Activated CD8-positive, alpha-beta memory T cell treated with anti-CD3 and anti-CD28 coated beads, Interleukin-2, amount 50 U/mL, for 1 hour (primary cell): ENCODE data around the gene ITGB7.

ENCODE experiments used
- DNase-seq: peaks from one replicate; pipeline ENCODE4 v3.0.0-alpha.2; 2020; ENCODE audit errors: extremely low read depth

Gene ITGB7

GRCh38 chr12:53198486-53199110 lies 8.5 kb downstream of the ITGB7 start:
- DNase-seq, result no peak

DNA sequence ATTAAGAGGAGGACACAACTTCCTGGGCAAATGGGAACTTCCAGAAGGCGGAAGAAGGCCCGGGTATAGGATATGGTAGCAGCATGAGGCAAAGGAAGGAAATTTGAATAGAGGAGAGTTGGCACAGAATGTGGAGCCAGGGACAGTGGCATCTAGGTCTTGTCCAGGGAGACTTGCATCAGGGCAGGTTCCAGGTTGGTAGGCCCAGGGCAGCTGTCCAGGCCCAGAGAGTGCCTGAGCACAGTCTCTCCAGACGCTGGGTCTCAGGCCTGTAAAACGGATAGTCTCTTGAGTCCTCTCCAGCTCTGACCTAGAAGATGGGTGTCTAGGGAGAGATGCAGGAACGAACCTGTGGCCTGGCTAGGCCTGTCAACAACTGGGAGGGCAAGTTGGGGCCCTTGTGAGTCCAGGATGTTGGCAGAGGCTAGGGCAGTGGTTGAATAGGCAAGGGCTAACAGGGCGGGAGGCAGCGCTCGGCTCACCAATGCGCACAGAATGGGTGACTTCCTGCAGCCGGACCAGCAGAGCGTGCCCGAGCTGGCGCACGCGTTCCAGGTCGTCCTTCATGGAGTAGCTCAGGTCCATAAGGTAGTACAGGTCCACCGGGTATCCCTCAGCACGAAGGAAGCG lies 9.9 kb downstream of the ITGB7 start:
- no peak for DNase-seq

- DNase-seq, result no peak
Measured at GRCh38 chr12:53196486-53196885, 10.6 kb downstream of the ITGB7 start.

DNA sequence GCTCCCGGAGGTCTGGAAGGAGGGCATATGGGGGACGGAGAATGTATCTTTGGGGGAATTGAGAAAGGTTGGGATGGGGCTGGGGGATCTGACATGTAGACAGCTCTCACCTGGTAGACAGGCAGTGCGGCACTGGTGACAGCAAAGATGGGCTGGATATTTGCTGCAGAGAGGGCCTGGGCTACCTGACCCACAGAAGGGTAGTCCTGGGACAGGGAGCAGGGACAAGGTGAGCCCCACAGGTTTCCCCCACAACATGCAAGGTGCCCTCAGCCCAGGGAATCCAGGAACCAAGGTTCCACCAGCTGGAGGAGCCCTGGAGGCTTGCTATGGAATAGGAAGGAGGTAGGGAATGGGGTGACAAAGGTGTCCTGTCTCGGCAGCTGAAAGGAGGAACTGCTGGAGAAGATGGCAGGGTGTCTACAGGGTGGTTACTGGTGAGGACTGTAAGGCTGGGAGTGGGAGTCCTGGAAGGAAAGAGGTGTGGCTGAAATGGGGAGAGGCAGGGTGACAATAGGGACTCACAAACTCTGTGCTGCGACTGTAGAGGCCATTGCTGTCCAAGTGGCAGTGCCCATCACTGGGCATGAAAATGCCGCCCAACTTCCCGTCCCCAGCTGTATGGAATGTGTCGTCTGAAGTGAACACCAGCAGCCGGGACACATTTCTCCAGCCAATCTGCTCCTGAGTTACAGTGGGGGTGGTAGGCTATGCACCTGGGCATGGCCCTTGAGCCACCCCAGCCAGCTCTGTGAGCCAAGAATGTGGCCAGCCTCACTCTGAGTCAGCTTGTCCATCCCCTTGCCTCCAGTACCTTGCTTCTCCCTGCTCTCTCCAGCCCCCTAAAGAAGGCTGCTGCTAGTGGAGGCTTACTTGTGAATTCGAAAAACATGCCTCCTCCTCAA lies 11.3 kb downstream of the ITGB7 start:
- no peak for DNase-seq

GRCh38 chr12:53194973-53195372 lies 12.1 kb downstream of the ITGB7 start:
- no peak for DNase-seq

GRCh38 chr12:53193985-53194716 lies 12.9 kb downstream of the ITGB7 start:
- DNase-seq, result no peak

DNA sequence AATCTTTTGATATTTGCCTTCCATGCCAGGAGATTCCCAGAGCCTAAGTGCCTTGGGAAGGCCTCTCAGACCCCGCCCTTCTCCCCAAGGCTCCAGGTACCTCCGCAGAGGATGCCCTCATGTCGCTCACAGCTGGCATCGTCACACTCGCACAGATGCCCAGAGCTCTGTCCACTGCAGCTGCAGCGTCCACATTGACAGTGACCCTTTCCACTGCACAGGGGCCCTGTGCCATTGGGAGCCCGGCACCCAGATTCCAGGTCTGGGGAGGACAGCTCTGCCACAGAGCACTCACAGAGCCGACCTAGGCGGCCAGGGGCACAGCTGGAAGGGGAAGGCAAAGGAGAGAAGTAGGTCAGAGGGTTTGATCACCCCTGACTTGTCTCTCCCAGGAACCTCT lies 14.0 kb downstream of the ITGB7 start:
- no peak for DNase-seq

- no peak for DNase-seq
Measured at GRCh38 chr12:53192531-53193021, 14.5 kb downstream of the ITGB7 start.

- DNase-seq, result no peak
Measured at GRCh38 chr12:53191885-53192530, 15.0 kb downstream of the ITGB7 start.

DNA sequence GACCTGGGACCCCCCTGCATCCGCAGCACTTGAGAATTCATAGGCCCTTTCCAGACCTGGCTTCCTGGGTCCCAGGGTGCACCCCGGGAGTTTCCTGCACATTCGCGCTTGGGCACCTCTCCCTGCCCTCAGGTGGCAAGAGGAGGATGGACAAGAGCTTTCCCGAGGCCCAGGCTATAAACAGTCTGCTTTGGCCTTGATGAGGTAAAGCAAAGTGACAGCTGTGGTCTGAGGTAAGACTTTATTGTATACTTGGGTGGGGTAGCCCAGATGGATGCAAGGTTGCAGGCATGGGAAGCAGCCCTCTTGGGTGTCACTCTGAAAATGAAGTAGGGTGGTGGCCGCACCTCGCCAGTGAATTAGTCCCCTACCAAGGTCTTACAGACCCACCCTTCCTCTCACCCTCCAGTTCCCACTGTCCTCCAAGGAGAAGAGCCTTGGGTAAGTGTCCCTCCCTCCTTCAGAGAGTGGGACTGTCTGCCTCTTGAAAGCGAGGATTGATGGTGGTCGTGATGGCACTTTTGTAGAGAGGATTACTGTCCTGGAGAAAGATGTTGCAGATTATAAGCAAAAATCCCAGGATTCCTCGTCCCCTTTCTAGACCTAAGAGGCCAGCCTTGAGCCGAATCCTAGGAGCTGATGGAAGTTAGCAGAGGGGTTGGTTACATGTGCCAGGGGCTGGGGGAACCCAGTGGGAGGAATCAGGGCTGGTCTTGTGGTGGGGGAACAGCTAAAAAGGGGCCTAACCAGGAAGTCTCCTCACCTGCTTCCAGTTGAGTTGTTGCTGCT lies 15.8 kb downstream of the ITGB7 start:
- DNase-seq, result no peak

GRCh38 chr12:53190108-53190729 lies 16.8 kb downstream of the ITGB7 start:
- DNase-seq, result no peak

GRCh38 chr12:53187145-53187899 lies 19.7 kb downstream of the ITGB7 start:
- DNase-seq, result no peak

- no peak for DNase-seq
Measured at GRCh38 chr12:53186745-53187144, 20.3 kb downstream of the ITGB7 start.

GRCh38 chr12:53185582-53186153 lies 21.4 kb downstream of the ITGB7 start:
- no peak for DNase-seq

GRCh38 chr12:53184828-53185227 lies 22.2 kb downstream of the ITGB7 start:
- no peak for DNase-seq

DNA sequence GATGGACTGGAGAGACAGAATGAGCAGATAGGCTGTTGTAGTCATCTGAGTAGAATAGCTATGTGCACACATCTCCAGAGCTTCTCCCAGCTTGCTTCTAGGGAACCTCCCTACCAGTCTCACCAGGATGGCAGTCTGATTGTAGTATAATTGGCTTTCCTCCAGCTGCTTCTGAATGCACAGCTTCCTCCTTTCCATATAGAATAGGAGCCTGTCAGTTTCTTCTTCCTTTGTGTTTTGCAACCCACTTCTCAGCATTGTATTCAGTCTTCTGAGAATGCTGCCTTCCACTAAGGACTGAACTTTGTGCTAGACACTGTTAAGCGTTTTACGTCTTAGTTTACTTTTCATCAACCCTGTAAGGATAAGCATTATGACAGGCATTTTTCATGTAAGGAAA lies 24.1 kb downstream of the ITGB7 start:
- DNase-seq, result no peak

DNA sequence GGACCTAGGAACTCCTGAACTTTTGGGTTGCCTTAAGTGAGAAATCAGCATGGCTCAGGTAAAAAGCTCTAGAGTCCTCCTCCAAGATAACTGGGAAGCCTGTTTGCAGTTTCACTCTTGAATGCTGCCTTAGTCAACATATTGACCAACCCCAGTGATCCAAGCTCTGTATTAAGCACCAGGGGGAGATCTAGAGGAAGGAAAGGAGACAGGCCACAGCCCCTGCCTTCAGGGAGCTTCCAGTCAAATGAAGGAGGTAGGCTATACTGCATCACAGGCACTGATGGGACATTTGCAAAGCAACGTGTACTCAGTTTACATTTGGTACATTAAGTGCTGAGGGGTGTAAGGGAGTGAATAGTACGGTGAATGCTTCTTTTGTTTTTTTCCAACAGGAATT lies 25.1 kb downstream of the ITGB7 start:
- no peak for DNase-seq

- DNase-seq, result no peak
Measured at GRCh38 chr12:53180931-53181645, 26.0 kb downstream of the ITGB7 start.
